Measurements from ENCODE around the gene TMEM201. TPM values are rescaled to one million over a fixed set of nuclear protein-coding genes. Genes with fewer than 3 reads are reported as not detected.

Gene TMEM201
- total and polyA plus RNA-seq, 2 of the 8 experiments (the other 6 are each of a cell fraction or from before 2014, with no cell fraction given): 8.2 to 27.1 TPM

DNA sequence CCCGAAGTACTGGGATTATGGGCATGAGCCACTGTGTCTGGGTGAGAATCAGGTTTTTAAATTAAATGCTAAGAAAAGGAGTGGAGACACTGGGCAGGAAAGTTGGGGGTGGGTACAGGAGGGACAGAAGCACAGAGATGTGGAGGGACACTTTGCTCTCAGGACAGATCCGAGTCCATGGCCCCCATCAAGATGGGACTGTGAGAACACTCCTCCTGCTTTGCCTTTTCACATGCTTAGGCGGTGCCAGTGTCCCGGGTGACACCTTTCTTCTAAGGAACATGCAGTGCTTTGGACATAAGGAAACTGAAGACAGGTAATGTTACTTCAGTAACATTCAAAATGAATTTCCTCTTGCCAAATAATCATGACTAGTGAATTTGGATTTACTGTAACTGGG, 32.8 kb upstream of the TMEM201 start:
- H2AFZ ChIP-seq (ENCODE audit: low read length): no peak overlapping the region
- DNase-seq (ENCODE audit: low read depth in 1 of 2, low spot score in 2 of 2): no peak
- H3K79me2 ChIP-seq (ENCODE audit: control insufficient read depth in 1 of 2, insufficient read depth in 2 of 2, low read length in 2 of 2): peaks cover 6 to 17% of the 10 kb centered on the region in 2 experiments; a peak in 3 of 4 replicates
- no peak overlapping the region for H3K18ac ChIP-seq (ENCODE audit: extremely low read depth, low read length)
- H3K27ac ChIP-seq (ENCODE audit: low read depth, low read length): no peak overlapping the region
- no peak overlapping the region for H3K23ac ChIP-seq (ENCODE audit: insufficient read length)
- H3K9ac ChIP-seq (replicated peaks in 1 of 4; ENCODE audit: extremely low read depth in 1 of 4, low read depth in 3 of 4, low read length in 3 of 4): no peak overlapping the region
- no peak overlapping the region for H2BK5ac ChIP-seq (ENCODE audit: low read depth, low read length)
- no peak overlapping the region for H2BK12ac ChIP-seq (ENCODE audit: low read depth, low read length)
- H3K14ac ChIP-seq (ENCODE audit: insufficient read length): no peak overlapping the region
- H3K4me1 ChIP-seq (replicated peaks in 1 of 4; ENCODE audit: control insufficient read depth in 3 of 4, insufficient read depth in 4 of 4, low read length in 3 of 4): no peaks in the 10 kb centered on the region; a peak in 1 of 7 replicates
- no peaks in the 10 kb centered on the region for H3K9me3 ChIP-seq (ENCODE audit: insufficient read depth in 2 of 2, low read depth in 1 of 2, low read length in 1 of 2)
- no peak overlapping the region for H2BK20ac ChIP-seq (ENCODE audit: low read length)
- peaks cover 0 to 9% (median 3%) of the 10 kb centered on the region in 4 experiments; a peak in 3 of 7 replicates for H3K27me3 ChIP-seq (replicated peaks in 1 of 4; ENCODE audit: control insufficient read depth in 3 of 4, extremely low read depth in 1 of 4, insufficient read depth in 3 of 4, low read length in 3 of 4)
- no peak overlapping the region for H2BK15ac ChIP-seq (ENCODE audit: low read length)
- WGBS, 2 experiments (ENCODE audit: extremely low coverage in 1 of 2, insufficient coverage in 1 of 2, insufficient read length in 1 of 2, insufficient replicate concordance in 2 of 2, low coverage in 1 of 2, low lambda C conversion rate in 2 of 2, missing lambda C conversion rate in 1 of 2): 97% methylated on average over 4 of the region's 4 CpGs; no CpG with 5 or more reads in 1 of the 2 experiments
- H3K36me3 ChIP-seq (ENCODE audit: control insufficient read depth in 2 of 4, insufficient read depth in 4 of 4, low read length in 3 of 4): peaks cover 3 to 43% (median 27%) of the 10 kb centered on the region in 4 experiments; a peak in 7 of 8 replicates
- no peak overlapping the region for H4K91ac ChIP-seq (replicated peaks; ENCODE audit: insufficient read length, low read length)
- H4K8ac ChIP-seq (ENCODE audit: extremely low read depth, insufficient read depth, low read length): no peak overlapping the region
- H3K56ac ChIP-seq (replicated peaks; ENCODE audit: insufficient read length, low read depth, low read length): no peak overlapping the region
- H3K4me2 ChIP-seq (ENCODE audit: insufficient read depth in 1 of 2, low read depth in 2 of 2, low read length in 2 of 2): no peak overlapping the region
- H2BK120ac ChIP-seq (replicated peaks; ENCODE audit: low read depth, low read length): no peak overlapping the region
- ChIA-PET CTCF (ENCODE audit: partially characterized antibody) (no interaction called here), POLR2A (ENCODE audit: partially characterized antibody) (no interaction called here)
- peaks cover 0 to 23% of the 10 kb centered on the region in 2 experiments for H4K20me1 ChIP-seq (replicated peaks in 1 of 2; ENCODE audit: control insufficient read depth in 1 of 2, insufficient read depth in 2 of 2, low read length in 2 of 2)
- no peaks in the 10 kb centered on the region for H3K79me1 ChIP-seq (ENCODE audit: low read depth, low read length)
- H4K5ac ChIP-seq (ENCODE audit: insufficient read length, low read depth, low read length): no peak overlapping the region
- no peak for FAIRE-seq
- H3K4me3 ChIP-seq (ENCODE audit: extremely low read depth in 1 of 4, insufficient read depth in 2 of 4, low read depth in 3 of 4, low read length in 4 of 4): no peak overlapping the region
- H3K4ac ChIP-seq (replicated peaks; ENCODE audit: insufficient read length, low read depth, low read length): no peak overlapping the region
- H3K23me2 ChIP-seq (ENCODE audit: low read depth, low read length): no peaks in the 10 kb centered on the region; the same call in 1 of the 2 replicates
- no peak overlapping the region for H2AK5ac ChIP-seq (ENCODE audit: low read depth, low read length)
- TF ChIP-seq SIRT6 (IDR thresholded peaks at IDR 0.05; ENCODE audit: low read length) (no peak), RNF2 (IDR thresholded peaks at IDR 0.05; ENCODE audit: borderline replicate concordance, low read depth, low read length, missing control alignments, poor library complexity, severe bottlenecking) (no peak), RAD21 (IDR thresholded peaks at IDR 0.05 in 1 of 2, conservative IDR thresholded peaks at IDR 0.05 in 1 of 2; ENCODE audit: low read depth in 2 of 2, low read length in 2 of 2) (no peak), KDM4A (IDR thresholded peaks at IDR 0.05; ENCODE audit: low read depth, low read length, severe bottlenecking) (no peak), TEAD4 (IDR thresholded peaks at IDR 0.05; ENCODE audit: low read depth, low read length) (no peak), MAFK (IDR thresholded peaks at IDR 0.05; ENCODE audit: low read depth, low read length) (no peak), JUND (IDR thresholded peaks at IDR 0.05; ENCODE audit: low read length) (no peak), BRCA1 (IDR thresholded peaks at IDR 0.05; ENCODE audit: low read depth, low read length) (no peak), SAP30 (IDR thresholded peaks at IDR 0.05; ENCODE audit: insufficient read depth, insufficient replicate concordance, low read length) (no peak), CEBPB (IDR thresholded peaks at IDR 0.05; ENCODE audit: low read depth, low read length) (no peak), NRF1 (IDR thresholded peaks at IDR 0.05; ENCODE audit: low read depth, low read length) (no peak), CREB1 (IDR thresholded peaks at IDR 0.05) (no peak), BCL11A (IDR thresholded peaks at IDR 0.05; ENCODE audit: low read depth in 2 of 2, low read length in 2 of 2) (no peak), POLR2A (IDR thresholded peaks at IDR 0.05; ENCODE audit: control extremely low read depth in 1 of 2, low read depth in 2 of 2, low read length in 2 of 2) (no peak), RFX5 (IDR thresholded peaks at IDR 0.05; ENCODE audit: borderline replicate concordance, low read depth, low read length) (no peak)
